Measurements from ENCODE around the gene BGN.
A peak's percentile ranks its signal among the peaks of the same experiment; 100 is the strongest.

The BGN gene

DNA sequence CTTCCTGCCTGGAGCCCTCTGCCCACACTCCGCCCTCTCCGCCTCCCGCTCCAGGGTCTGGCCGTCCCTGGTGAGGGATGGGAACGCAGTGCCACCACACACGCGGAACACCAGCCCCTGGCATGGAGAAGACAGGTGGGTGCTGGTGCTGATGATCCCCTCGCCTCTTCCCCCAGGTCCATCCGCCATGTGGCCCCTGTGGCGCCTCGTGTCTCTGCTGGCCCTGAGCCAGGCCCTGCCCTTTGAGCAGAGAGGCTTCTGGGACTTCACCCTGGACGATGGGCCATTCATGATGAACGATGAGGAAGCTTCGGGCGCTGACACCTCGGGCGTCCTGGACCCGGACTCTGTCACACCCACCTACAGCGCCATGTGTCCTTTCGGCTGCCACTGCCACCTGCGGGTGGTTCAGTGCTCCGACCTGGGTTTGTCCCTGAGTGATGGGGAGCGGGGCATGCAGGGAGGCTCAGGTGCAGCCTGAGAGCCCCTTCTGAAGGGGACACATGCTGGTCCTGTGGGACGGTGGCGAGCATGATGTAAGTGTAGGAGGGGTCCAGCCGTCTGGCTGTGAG is 9.8 kb downstream of the BGN start:
- no peak for DNase-seq (ENCODE audit: low spot score)

DNA sequence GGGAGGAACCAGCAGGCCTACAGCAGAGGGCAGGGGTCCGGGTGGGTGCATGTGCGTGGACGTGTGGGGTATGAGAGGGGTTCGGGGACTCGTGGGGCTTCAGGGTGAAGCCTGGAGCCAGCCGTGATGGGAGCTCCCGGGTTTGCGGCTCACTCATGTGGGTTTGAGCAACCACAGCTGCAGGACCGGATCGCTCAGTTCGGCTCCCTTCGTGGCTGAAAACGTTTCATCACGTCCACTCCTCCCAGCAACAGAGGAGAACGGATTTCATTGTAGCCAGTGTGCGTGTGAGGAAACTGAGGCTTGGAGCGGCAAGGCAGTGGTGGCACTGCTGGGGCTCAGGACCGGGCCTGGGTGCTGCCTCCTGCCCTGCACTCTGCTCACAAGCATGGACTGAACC is 10.6 kb downstream of the BGN start:
- DNase-seq (ENCODE audit: low spot score), result no peak

DNA sequence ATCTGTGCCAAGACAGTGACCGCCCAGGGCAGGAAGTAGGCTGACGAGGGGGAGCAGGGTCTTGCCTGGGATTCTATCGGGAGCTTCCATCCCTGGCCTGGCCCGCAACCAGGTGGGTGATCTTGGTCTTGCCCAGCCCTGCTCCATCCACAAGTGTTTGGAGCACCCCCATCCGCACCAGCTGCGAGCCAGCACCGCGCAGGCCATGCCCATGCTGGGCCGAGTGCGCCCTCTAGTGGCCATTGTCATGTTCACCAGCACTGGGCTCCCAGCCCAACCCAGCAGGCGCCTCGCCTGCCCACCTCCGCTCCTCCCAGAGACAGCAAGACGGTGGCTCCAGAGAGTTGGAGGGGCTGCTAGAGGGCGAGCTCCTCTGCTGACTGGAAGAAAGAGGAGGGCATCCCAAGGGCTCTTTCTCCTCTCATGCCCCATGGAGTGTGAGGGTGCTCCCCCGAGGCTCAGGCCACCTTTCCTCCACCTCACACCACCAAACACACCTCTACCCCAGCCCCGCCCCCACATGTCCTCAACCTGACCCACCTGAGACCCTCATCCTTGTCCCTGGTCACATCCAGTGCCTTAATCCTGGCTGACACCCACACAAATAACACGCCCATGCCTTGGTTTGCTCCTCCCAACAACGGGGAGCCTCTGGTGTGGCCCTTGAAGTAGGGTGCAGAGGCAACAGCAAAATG is 12.9 kb downstream of the BGN start:
- DNase-seq (ENCODE audit: low spot score), result peak; percentile 92

DNA sequence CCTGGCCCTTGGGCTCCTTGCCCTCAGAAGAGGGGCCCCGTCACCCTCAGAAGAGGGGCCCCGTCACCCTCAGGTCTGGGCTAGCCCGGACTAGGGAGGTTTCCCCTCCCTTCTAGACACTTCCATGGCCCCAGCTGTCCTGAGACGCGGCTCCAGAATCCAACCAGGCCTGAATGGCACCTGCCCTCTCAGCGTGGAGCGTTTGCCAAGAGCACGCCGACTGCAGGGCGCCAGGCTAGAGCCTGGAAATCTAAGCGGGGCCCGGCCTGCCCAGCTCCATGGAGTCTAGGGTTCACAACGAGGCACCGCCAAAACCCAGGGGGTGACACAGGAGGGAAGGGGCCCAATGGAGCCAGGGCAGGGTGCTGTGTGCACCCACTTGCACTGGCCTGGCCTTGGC is 14.8 kb downstream of the BGN start:
- DNase-seq (ENCODE audit: low spot score), result no peak

DNA sequence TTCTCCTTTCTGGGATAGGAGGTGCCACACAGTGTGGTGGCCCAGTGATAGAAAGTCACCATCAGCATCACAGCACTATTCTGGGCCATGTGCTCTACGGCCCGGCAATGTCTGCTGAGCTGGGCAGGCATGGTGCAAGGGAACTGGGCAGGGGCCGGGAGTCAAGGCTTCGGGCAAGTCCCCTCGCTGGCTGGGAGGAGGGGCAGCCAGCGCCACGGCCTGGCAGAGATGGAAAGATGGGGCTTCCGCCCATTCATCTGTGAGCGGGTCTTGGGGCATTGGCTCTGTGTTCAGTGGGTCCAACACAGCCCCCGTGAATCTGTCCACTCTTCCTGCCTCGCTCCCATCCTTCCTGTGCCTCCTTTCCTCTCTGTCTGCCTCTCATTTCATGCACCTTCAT is 15.6 kb downstream of the BGN start:
- DNase-seq (ENCODE audit: low spot score), result no peak

DNA sequence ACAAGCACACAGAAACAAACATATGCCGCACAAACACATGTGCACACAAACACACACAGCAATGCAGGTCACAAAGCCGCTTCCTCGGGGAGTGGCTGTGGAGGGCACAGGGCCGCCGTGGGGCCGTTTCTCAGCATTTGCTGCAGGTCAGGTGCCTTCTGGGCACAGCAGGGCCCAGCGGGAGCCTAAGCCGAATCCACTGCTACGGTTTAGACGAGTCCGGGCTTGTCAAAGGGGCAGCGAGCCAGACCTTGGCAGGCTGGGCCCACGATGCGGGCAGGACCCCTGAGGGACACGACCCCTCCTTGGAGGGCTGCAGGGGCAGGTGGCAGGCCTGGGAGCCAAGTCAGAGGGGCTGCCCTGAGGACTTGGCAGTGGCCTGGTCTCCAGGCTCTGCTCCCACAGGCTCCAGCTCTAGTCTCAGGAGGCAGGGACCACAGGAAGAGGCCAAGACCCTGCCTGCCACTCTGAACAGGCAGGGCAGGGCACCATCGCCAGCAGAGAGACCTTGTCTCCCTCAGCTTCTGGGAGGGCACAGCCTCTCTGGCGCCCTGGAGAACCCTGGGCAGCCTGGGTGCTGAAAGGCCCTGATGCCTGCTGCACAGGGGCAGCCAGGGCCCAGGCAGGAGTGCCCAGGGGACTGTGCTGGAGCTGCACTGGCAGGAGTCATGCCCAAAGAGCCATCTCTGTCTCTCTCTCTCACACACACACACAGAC is 17.2 kb downstream of the BGN start:
- no peak for DNase-seq (ENCODE audit: low spot score)

DNA sequence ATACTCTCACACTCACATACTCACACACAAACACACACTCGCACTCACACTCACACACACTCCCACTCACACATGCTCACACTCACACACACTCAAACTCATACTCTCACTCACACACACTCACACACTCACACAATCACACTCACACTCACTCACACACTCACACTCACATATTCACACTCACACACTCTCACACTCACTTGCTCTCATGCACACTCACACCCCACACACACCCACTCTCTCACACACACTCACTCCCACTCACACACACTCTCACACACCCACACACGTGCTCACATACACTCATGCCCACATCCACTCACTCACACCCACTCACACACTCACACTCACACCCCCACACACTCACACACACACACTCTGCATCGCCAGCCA is 17.7 kb downstream of the BGN start:
- DNase-seq (ENCODE audit: low spot score), result no peak

DNA sequence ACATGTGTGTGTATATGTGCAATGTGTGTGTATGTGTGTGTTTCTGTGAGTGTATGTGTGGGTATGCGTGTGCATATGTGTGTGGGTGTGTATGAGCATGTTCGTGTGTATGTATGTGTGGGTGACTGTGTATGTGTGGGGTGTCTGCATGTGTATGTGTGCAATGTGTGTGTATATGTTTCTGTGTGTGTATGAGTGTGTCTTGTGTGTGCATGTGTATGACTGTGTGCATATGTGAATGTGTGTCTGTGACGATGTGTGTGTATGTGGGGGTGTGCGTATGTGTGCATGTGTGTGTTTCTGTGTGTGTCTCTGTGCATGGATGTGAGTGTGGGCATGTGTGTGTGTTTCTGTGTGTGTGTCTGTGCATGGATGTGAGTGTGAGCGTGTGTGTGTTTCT is 18.5 kb downstream of the BGN start:
- DNase-seq (ENCODE audit: low spot score), result no peak

DNA sequence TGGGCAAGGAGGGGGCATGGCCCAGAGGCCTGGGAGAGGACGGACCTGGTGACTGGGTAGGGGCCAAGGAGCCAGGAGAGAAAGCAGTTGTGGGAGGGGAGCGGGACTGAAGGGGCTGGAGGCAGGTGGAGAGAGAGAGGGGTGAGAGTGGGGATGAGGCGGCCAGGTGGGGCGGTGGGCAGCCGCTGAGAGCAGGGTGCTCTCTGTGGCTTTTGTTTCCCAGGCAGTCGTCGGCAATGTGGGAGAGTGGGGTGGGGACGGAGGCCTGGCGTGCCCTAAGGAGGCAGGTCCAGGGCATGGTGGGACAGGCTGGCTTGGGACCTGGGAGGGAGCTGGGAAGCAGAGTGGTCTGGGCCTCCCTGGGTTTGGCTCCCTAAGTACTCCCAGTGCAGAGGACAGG is 19.5 kb downstream of the BGN start:
- DNase-seq (ENCODE audit: low spot score), result no peak

DNA sequence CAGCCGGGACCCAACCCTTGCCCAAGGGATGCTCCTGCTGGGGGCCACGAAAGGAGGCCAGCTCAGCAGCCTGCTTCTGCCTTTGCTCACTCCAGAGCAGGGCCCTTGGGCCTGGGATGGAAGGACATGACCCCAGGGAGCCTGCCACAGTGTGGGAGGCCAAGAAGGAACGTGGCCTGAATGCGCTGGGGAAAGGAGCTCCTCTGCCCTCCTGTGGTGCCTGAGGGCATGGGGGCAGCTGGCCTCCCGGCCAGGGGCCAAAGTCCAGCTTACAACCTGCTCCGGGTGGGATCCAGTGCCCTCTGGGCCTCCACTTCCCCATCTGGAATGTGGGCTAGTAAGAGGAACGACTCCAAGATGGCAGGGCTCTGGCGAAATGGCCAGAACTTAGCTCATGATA is 20.7 kb downstream of the BGN start:
- no peak for DNase-seq (ENCODE audit: low spot score)

DNA sequence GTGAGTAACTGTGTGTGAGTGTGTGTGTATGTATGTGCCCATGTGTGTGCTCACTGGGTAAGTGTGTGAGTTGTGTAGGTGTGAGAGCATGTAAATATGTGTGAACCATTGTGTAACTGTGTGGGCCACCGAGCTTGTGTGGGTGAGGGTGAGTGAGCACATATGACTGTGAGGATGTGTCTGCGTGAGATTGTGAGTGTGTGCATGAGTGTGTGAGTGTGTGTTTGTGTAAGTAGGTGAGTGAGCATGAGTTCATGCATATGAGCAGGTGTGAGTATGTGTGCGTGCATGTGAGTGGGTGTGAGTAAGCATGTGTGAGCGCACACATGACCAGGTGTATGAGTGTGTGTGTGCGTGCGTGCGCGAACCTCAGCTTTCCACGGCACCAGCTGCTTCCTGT is 21.3 kb downstream of the BGN start:
- DNase-seq (ENCODE audit: low spot score), result no peak

DNA sequence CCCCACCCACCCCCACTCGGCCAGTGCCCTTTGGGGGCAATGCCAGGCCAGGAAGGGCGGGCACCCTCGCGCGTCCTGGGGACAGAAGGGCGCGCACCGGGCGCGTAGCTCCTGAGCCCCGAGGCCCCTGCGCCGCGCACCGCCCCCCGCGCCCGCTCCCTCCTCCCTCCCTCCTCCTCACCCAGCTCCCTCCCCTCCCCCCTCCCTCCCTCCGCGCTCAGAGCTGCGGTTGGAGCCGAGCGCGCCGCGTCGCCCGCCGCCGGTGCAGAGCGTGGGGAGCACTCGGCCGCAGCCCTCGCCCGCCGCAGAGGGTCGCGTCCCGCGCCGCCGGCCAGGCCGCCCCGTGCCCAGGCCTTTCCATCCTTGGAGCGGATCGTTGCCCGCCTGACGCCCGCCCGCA is 22.6 kb downstream of the BGN start, which contains the start of gene ATP2B3:
TSS of gene ATP2B3 (plus strand) at position 220 of the 400 bp plus-strand sequence. CDS start 18,606 bp downstream, outside the sequence.
- peak; percentile 76 for DNase-seq (ENCODE audit: low spot score)

DNA sequence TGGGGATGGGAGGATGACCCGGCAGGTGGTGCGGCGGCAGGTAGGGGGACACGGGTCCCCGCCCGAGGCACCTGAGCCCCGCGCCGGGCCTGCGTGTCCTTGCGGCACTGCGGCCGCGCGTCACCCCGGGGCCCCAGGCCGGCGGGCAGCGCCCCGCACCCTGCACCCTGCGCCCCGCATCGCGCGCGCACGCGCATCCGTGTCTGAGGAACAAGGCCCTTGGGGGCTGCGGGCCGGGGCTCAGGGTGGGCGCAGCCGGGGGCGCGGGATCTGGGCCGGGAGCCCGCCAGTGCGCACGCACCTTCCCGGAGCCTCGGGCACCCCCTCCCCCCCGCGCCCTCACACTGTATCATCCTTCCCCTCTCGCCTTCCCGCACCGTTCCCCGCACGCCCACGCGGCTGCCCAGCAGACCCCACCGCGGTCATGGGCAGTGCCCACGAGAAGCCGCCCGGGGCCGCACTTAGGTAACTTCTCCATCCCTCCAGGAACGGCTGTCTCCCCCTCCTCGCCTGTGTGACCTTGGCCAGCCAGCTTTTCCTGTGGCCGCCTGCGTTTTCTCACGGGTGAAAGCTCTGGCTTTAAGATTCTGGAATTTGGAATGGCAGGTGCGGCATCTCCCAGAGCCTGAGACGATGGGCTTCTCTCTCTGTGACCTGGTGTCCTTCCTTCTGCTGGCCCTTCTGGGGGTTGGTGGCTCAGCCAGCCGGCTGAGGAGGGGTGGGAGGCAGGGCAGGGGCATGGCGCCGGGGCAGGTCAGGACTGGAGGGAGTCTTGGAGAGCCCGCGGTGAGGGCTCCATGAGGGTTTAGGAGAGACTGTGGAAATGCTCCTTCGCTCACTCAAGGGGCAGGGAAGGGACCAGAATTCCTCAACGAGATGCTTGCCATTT is 23.4 kb downstream of the BGN start:
- peak; percentile 53 for DNase-seq (ENCODE audit: low spot score)

DNA sequence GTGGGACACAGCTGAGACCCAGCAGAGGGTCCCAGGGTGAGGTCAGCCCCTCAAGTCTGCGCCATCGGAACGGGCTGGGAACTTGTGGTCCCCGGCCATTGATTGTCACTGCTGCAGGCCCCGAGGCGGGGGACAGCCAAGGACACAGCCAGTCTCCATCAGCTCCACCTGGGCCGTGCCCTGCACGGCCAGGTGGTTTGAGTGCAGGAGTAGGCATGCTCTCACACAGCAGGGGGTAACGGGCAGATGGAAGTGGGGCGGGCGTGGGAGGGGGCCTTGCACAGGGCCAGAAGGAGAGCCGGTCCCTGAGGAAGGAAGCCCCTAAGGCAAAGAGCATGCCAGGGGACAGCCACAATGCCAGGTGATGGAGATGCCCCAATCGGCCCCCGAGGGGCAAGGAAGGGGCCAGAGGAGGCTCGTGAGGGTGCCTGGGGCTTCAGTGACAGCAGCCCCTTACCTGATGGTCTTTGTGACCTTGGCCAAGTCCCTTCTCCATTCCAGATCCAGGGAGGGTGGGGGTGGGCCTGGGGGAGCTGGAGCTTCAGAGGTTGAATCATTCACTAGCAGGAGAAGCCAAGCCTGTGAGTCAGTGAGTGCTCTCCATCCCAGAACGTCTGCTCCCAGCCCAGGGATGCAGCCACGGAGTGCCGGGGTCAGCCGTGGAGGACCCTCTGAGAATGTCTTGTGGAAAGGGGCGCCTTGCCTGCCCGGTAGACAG is 24.9 kb downstream of the BGN start:
- no peak for DNase-seq (ENCODE audit: low spot score)

DNA sequence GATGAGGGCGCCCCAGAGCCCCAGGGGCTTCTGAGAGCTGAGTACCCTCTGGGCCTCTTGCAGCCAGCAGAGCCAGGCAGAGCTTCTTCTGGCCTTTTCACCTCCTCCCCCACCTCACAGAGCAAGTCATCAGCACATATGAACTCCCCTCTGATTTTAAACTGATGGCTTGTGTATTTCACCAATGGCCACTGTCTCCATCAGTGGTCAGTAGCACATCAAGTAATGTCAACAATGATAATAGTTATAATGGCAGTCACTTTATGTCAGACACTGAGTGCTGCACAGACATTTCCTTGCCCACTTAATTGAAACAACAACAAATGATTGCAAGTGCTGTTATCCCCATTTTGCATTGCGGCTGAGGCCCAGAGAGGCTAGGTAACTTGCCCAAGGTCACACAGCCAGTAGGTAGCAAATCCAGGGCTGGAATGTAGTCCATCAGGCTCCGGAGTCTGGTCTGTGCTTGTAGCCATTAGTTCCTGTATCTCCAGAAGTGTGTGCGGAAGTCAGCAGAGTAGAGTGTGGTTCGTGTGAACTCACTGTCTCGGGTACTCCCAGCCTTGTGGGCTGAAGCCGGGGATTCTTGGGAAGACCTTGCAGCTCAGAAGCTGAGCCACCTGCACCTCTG is 25.6 kb downstream of the BGN start:
- DNase-seq (ENCODE audit: low spot score), result no peak

DNA sequence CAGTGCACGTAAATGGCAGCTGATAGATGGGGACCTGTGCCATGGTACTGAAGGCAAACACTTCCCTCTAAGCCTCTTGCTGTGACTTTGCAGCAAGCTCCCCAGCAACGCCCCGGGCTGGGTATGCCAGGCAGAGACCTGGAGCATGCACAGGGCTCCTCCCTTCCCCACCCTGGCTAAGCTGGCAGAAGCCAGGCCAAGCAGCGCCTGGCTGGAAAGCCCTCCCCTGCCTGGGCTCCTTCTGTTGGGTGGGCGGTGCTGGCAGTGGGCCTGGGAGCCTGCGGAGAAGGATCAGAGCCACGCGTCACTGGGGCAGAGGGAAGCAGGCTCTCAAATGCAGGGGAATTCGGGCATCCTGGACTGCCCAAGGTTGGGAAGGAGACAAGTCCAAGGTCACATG is 26.3 kb downstream of the BGN start:
- peak; percentile 80 for DNase-seq (ENCODE audit: low spot score)

DNA sequence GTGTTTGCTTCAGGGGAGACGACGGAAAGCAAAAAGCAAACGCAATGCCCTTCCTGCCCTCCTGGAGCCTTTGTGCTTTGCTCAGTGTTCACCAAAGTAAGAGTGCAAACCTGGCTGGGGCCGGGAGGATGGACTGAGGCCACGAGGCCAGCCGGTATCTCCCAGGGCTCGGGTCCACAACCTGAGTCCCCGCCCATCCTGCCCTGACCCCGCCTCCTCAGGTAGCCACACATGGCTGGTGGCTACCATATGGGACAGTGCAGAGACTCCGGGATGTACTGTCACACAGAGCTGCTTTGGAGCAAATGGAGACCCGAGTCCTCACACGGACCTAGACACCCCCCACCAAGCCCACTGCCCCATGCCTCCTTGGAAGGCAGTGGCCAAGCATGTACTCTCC is 27.5 kb downstream of the BGN start:
- no peak for DNase-seq (ENCODE audit: low spot score)

DNA sequence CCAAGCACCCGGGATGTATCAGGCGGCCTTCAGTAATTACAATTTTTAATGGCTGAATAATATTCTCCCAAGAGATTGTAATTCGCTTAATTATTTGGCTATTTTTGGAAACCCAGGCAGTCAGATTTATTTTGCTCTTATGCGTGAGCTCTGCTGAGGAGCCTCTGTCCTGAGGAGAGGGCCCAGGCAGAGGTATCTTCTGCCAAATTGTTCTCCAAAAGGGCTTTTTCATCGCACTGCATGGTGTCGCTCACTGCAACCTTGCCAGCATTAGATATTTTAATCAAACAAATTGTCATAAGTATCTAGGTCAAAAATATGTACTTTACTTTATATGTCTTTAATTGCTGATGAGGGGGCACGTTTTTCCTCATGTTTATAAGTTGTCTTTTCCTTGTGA is 28.5 kb downstream of the BGN start:
- DNase-seq (ENCODE audit: low spot score), result no peak

DNA sequence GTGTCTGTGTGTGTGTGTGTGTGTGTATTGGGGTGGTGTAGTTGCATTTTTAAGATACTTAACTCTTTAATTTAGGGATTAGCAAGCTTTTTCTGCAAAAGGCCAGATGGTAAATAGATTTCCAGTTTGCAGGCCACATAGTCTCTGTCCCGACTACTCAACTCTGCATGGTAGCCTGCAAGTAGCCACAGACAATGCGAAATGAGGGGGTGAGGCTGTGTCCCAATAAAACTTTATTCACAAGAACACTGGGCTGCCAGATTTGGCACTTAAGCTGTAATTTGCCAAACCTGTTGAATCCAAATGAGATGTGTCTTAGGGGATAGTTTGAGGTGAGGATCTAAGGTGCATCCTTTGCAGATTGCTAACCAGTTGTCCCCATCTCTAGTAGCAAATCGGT is 29.5 kb downstream of the BGN start:
- no peak for DNase-seq (ENCODE audit: low spot score)

DNA sequence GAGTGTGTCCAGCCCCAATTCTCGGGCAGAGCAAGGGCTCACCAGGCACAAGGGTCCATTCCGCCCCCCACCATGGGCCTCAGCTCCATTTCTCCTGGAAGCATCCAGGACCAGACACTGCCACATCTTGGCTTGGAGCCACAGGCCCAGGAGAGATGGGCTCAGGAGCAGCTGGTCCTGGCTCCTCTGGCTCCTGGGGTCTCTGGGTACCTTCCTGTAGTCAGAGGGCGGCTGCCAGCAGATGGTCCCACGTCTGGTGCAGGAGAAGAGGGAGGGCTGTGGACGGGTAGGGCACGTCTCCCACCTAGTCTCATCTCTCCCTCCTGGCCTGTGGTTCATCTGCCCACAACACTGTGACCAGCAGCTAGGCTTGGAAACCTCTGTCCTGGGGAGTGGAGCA is 30.7 kb downstream of the BGN start:
- DNase-seq (ENCODE audit: low spot score), result peak; percentile 40

DNA sequence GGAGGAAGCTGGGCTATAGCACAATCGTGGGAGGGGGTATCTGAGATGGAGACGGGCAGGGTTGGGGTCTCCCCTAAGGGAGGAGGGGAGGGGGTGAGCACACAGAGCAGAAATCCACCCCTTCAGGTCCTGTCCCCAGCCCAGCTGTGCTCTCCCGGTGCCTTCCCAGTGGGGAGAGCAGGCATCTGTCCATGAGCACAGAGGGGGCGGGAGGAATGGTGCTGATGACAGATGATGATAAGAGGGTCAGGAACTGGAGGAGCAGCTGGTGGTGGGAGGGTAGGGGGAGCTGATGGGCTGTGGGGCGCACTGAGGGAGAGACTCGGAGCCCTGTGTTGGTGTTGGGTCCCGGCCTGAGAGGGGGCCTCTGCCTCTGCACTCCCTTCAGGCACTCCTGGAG is 31.3 kb downstream of the BGN start:
- DNase-seq (ENCODE audit: low spot score), result no peak

Measured in D341Med (cell line).